ENCODE measurements around the gene CC2D2B. TPM values are rescaled to one million over a fixed set of nuclear protein-coding genes. Genes with fewer than 3 reads are reported as not detected.

The CC2D2B gene
- total and polyA plus RNA-seq, 12 donors, result 0.14 to 1.8 (median 0.79) TPM

- Histone ChIP-seq H3K4me3 (no peak overlapping the region), H3K36me3 (no peaks in the 10 kb centered on the region), H3K4me1 (no peaks in the 10 kb centered on the region), H3K27me3 (no peaks in the 10 kb centered on the region), H3K27ac (no peak overlapping the region), H3K9me3 (peaks cover 0 to 32% (median 6%) of the 10 kb centered on the region in 11 donors)
- DNase-seq (no peak), ATAC-seq (no peak)
- TF ChIP-seq CTCF (IDR thresholded peaks at IDR 0.05), result no peak
- 74 to 76% methylated on average over 4 of the region's 4 CpGs for whole genome bisulfite sequencing, 2 donors
- intact Hi-C loops (cut with DNase I), result no loop called here
These were observed 33.3 kb downstream of the CC2D2B start for GRCh38 chr10:95941115-95941514.

GRCh38 chr10:95963202-95963990 lies 55.6 kb downstream of the CC2D2B start:
- peaks cover 0 to 11% (median 0%) of the 10 kb centered on the region in 9 donors for H3K4me1 ChIP-seq
- ATAC-seq, result no peak
- no peak for TF ChIP-seq CTCF (IDR thresholded peaks at IDR 0.05)

GRCh38 chr10:95963991-95964389 lies 56.2 kb downstream of the CC2D2B start:
- no peak overlapping the region for H3K27ac ChIP-seq
- H3K36me3 ChIP-seq, result no peaks in the 10 kb centered on the region
- TF ChIP-seq CTCF (IDR thresholded peaks at IDR 0.05), result no peak
- peaks cover 0 to 20% (median 6%) of the 10 kb centered on the region in 11 donors for H3K9me3 ChIP-seq
- DNase-seq (no peak), ATAC-seq (no peak)
- no peak overlapping the region for H3K4me3 ChIP-seq
- 63 to 70% methylated on average over 1 of the region's 1 CpG for WGBS, 2 donors
- peaks cover 0 to 11% (median 0%) of the 10 kb centered on the region in 9 donors for H3K4me1 ChIP-seq
- intact Hi-C loops (cut with DNase I), result no loop called here
- H3K27me3 ChIP-seq, result no peaks in the 10 kb centered on the region

More at GRCh38 chr10:95963202-95963990, 55.6 kb downstream of the CC2D2B start:
- no peak for DNase-seq
- H3K36me3 ChIP-seq, result no peaks in the 10 kb centered on the region
- no peaks in the 10 kb centered on the region for H3K27me3 ChIP-seq
- no peak overlapping the region for H3K4me3 ChIP-seq
- no peak overlapping the region for H3K27ac ChIP-seq
- intact Hi-C loops (cut with DNase I), result no loop called here
- 57 to 61% methylated on average over 7 of the region's 7 CpGs for WGBS, 2 donors
- H3K9me3 ChIP-seq, result peaks cover 0 to 26% (median 10%) of the 10 kb centered on the region in 11 donors

- Histone ChIP-seq H3K9me3 (peaks cover 0 to 13% (median 0%) of the 10 kb centered on the region in 11 donors), H3K4me1 (peaks cover 0 to 11% (median 0%) of the 10 kb centered on the region in 9 donors), H3K27ac (no peak overlapping the region), H3K27me3 (no peaks in the 10 kb centered on the region), H3K4me3 (no peak overlapping the region), H3K36me3 (no peaks in the 10 kb centered on the region)
- TF ChIP-seq CTCF (IDR thresholded peaks at IDR 0.05), result no peak
- intact Hi-C loops (cut with DNase I), result no loop called here
- ATAC-seq, result no peak
- WGBS, 2 donors, result 85 to 87% methylated on average over 1 of the region's 1 CpG
- no peak for DNase-seq
These were observed 57.0 kb downstream of the CC2D2B start for GRCh38 chr10:95964756-95965155.
